Body of pancreas (tissue), 4 donors: ENCODE results near the gene TTC24.
"Not testable (repeated sequence)": the region's sequence is repeated elsewhere in the genome, so short reads cannot be mapped to it uniquely, and the experiment has no call there.

ENCODE experiments used
- CTCF ChIP-seq, 7 experiments: fragments of 450-650 bp in 4 of 7; fragments of 200-600 bp in 3 of 7; sonication (generic) in 3 of 7; IDR thresholded peaks; one replicate each; pipeline ENCODE4 v1.5.1; 2016 to 2019; ENCODE audit warnings: antibody characterized with exemption in 7 of 7
- POLR2A ChIP-seq, 3 donors: fragments of 450-650 bp; IDR thresholded peaks; one replicate each; pipeline ENCODE4 v1.6.1; 2016; ENCODE audit warnings: antibody characterized with exemption in 3 of 3, mild to moderate bottlenecking in 2 of 3

GRCh38 chr1:156587927-156588326, 8.4 kb downstream of the TTC24 start:
- not testable (repeated sequence) for TF ChIP-seq POLR2A, CTCF (IDR thresholded peaks at IDR 0.05)
